HepG2 (cell line): Measurements from ENCODE around the gene CGB5.
"Not testable (repeated sequence)": the region's sequence is repeated elsewhere in the genome, so short reads cannot be mapped to it uniquely, and the experiment has no call there.

Experiments used
- AGO2 ChIP-seq: fragments of 200-400 bp; formaldehyde crosslinking; optimal IDR thresholded peaks from 2 replicates; pipeline ENCODE3; 2017; ENCODE audit warnings: mild to moderate bottlenecking, low read depth, low read length, moderate library complexity
- ARID2 ChIP-seq: sonication (generic); formaldehyde crosslinking; IDR thresholded peaks from 2 replicates; pipeline ENCODE4 v1.8.1; 2022; ENCODE audit warnings: mild to moderate bottlenecking, missing genetic modification reagents, borderline replicate concordance
- CEBPB ChIP-seq: IDR thresholded peaks from 2 replicates; pipeline ENCODE4 v1.6.1; 2011; ENCODE audit warnings: low read depth, low read length, improper control_type of control experiment, borderline replicate concordance
- CTCF ChIP-seq: sonication (generic); formaldehyde crosslinking; IDR thresholded peaks from 2 replicates; pipeline ENCODE4 v1.5.0; 2020; ENCODE audit warnings: mild to moderate bottlenecking, missing genetic modification reagents, moderate library complexity
- HDAC6 ChIP-seq: fragments of 200-600 bp; sonication (generic); IDR thresholded peaks from 2 replicates; pipeline ENCODE4 v1.7.0; 2017; ENCODE audit warnings: mild to moderate bottlenecking, antibody characterized with exemption, low read length, low read depth
- IKZF1 ChIP-seq: fragments of 450-650 bp; IDR thresholded peaks from 2 replicates; pipeline ENCODE4 v1.7.1; 2016
- NFKBIZ ChIP-seq: IDR thresholded peaks from 2 replicates; pipeline ENCODE4 v1.6.1; 2018; ENCODE audit warnings: missing genetic modification reagents, missing compliant biosample characterization
- PRPF4 ChIP-seq: fragments of 200-400 bp; formaldehyde crosslinking; IDR thresholded peaks from 2 replicates; pipeline ENCODE4 v1.6.1; 2016; ENCODE audit warnings: low read length, low read depth; ENCODE audit not compliant: poor library complexity, severe bottlenecking
- RBM22 ChIP-seq: fragments of 200-400 bp; formaldehyde crosslinking; optimal IDR thresholded peaks from 2 replicates; pipeline ENCODE3; 2017; ENCODE audit warnings: mild to moderate bottlenecking, low read length, moderate library complexity
- SP1 ChIP-seq, 2 experiments: fragments of 450-650 bp in 1 of 2; sonication (generic) in 1 of 2; formaldehyde crosslinking in 1 of 2; IDR thresholded peaks; 2 replicates each; pipeline versions ENCODE4 v1.4.0 to v1.6.1; 2016 to 2020; ENCODE audit warnings: missing genetic modification reagents in 1 of 2
- ZBTB33 ChIP-seq: sonication (generic); formaldehyde crosslinking; IDR thresholded peaks from 2 replicates; pipeline ENCODE4 v1.4.0; 2020; ENCODE audit warnings: missing genetic modification reagents
- ZMYM2 ChIP-seq: sonication (generic); formaldehyde crosslinking; IDR thresholded peaks from 2 replicates; pipeline ENCODE4 v1.8.0; 2022; ENCODE audit warnings: mild to moderate bottlenecking, missing genetic modification reagents
- ZNF260 ChIP-seq: sonication (generic); formaldehyde crosslinking; IDR thresholded peaks from 2 replicates; pipeline ENCODE4 v1.4.0; 2020; ENCODE audit warnings: missing genetic modification reagents, low read depth, mild to moderate bottlenecking, borderline replicate concordance

DNA sequence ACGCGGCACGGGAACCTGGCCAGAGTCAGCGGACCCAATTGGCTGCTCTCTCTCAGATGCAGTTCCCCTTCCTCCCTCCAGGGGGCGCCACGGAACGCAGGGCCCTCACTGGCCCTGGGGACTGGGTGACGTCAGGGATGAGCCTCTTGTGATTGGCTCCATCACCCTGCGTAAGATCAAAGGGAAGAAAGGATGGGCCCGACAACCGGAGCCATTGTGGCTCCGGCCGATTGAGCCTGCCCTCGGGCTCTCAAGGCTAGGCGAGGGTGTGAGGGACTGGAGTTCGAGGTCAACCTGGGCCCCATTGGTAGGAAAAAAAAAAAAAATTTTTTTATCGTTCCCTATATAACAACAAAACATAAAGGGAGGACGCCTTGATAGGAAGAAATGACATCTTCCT lies 6.8 kb upstream of the CGB5 start, which contains the start of gene CGB1:
- not testable (repeated sequence) for TF ChIP-seq ZBTB33 (CRISPR knock-in tag); SP1 (IDR thresholded peaks at IDR 0.05); SP1 (CRISPR knock-in tag; IDR thresholded peaks at IDR 0.05); HDAC6; CEBPB; ZNF260; IKZF1; NFKBIZ (CRISPR knock-in tag); RBM22; ARID2 (CRISPR knock-in tag); AGO2; PRPF4; ZMYM2 (CRISPR knock-in tag)
- peak; percentile 69 for TF ChIP-seq CTCF (CRISPR knock-in tag)
